GM19238 (cell line): ENCODE measurements around the gene SOX2.

Experiments
- DNase-seq: peaks from one replicate; pipeline ENCODE4 v3.0.0; 2011; ENCODE audit warnings: low spot score; ENCODE audit not compliant: insufficient read length

SOX2 gene

DNA sequence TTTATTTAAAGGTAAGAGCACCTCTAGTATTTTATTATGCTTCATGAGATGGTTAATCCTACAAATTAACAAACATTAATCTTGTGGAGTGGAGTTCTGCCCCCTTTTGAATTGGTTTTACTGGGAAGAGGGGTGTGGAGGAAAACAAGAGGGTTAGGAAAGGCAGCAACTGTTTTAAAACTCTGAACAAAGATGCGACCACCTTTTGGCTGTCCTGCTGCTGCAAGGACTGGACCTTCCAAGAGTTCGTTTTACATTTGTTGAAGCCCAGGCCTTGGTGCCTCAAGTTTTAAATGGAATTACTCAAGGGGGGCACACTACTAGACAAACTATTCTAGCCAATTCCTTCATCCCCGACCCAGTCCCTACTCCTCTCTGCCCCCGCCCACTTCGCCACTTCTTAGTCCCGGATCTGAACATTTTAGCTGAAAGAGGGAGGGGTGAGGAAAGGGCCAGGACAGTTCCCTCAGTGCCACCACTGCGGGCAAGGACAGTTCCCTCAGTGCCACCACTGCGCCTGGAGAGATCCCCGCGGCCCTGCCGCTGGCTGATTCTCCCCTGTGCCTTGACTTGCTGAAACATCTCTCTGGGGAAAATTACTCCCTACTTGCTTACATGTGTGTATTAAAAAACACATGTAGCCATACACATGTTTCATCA, 11.2 kb downstream of the SOX2 start:
- no peak for DNase-seq

DNA sequence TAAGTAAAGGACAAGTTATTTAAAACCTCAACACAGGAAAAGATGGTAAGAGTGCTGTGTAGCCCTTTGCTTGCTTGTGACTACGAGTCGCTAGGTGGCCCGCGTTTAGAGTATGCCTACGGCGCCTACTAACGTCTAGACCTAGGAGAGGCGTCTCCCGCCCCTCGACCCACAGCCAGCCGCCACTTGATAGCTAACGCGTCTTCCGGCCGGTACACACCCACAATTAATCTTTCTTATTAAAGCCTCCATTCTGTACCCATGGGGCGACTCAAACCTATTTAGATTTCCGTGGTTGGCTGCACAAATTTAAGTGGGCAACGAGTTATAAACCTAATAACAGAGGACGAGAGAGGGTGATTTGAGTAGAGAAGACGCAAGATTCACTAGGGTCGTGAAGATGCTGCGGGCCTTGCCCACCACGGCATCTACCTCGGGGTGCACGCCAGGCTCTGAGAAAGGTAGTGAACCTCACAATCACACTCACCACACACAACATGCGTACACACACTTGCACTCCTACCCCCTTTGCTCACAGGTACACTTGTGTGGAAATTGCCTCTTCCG, 12.0 kb downstream of the SOX2 start:
- DNase-seq = no peak

DNA sequence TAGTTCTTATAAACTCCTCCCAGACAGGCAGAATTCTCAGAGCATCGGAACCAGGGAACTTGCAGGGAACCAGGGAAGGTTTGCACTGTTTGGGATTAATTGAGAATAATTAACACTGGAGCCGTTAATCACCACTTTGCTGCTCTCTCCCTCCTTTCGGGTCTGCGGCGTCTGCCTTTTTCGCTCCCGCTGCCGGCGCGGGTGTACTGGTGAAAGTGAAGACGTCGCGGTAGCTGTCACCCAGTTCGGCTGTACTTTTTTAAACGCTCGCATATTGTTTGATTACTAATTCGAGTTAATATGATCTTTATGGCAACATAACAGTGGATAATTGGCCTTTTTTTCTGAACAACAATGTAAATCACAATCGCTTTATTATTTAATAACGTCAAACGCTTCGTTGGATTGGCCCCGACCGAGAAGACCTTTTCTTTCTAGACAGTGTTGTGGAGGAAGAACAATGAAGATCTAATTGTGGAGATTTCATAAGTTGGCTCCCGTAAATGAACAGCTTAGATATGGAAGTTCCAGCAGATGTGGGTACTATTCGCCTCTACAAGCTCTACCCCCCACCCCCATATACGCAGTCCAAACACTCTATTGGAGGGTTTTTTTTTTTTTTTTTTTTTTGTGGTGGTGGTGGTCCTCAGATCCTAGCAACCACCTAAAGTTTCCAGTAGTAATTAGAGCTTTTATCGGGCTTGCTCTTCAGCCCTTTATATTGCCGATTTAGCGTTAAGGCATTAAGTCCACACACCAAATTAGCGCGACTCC, 12.7 kb downstream of the SOX2 start:
- DNase-seq = no peak

DNA sequence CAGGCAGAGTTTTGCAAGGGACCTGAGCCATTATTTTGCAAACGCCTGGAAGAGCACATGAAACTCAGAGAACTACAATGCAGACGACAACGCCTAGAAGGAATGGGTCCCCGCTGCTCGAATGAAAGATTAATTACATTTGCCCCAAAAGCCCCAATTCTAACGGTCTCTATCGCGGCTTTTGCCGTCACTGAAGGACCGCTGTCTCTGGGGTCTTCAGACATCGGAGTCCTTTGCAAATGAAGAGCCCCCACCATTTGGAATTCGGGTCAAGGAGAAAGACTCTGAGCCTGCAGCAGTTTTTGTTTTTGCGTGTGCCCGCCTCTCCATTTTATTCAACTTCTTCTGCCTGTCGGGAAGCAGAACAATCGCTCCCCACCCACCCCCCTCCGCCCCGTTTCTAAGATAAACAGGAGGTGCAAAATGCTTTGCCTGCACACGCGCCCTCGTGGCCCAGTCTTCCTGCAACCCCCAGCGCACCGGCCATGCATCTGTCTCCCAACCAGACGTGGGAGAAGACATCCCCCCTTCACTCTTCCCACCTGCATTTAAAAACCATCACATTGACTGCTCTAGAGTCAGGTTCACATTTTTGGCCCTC, 13.5 kb downstream of the SOX2 start:
- no peak for DNase-seq

DNA sequence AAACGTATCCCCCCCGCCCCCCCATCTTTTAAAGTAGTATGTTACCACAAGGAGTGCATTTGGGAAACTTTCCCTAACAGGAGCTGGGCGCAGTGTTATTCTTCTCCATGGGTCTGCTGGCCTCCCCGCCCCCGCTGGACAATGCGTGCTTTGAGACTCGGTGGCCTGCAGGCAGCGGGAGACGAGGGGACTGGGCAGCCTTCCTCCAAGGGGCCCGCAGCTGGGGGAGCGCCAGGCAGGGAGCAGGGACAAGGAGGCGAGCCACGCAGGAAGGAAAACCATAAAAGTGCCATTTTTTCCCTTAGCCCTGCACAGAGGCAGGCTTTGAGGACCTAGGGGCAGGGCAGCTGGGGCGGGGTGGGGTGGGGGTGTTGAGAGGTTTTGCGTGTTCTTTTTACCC, 14.1 kb downstream of the SOX2 start:
- DNase-seq = no peak

DNA sequence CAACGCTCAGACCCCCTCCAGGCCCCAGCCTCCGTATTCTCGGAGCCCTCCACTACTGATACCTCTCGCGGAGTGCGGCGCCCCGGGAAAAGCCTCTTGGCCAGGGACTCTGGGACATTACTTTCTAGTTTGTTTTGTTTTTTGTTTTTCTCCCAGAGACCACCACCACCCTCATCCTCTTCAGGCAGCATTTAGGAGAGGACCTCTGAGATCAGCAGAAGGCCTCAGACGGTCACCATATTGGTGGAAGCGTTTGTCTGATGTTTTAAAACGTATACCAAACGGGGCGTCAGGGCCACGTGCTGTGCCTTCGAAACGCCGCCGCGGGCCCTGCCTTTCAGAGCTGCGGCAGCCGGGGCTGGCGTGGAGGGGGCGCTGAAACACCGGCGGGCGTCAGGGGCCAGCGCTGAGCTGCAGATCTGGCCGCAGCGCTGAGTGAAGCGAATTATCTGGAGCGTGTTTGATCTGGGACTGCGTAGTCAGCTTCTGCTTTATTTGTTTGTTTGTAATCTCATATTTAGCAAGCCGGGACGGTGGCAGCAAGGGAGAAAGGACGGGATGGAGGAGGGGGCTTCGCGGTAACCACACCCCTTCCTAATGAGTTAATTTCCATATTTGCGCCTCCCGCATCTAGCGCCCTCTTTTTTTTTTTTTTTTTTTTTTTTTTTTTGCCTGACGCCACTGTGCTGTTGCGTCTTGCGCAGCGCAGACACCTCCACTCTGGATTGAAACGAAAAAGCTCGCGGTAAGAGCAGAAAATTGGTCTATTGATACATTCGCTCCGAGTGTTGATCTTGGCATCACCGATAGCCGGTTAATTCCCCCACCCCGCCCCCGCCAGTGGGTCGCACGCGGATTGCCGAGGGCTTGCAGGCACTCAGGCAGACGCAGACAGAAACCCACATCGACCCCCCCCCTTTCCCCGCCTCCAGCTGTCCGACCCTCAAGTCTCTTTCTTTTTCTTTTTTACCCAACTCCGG, 14.9 kb downstream of the SOX2 start:
- DNase-seq = no peak

DNA sequence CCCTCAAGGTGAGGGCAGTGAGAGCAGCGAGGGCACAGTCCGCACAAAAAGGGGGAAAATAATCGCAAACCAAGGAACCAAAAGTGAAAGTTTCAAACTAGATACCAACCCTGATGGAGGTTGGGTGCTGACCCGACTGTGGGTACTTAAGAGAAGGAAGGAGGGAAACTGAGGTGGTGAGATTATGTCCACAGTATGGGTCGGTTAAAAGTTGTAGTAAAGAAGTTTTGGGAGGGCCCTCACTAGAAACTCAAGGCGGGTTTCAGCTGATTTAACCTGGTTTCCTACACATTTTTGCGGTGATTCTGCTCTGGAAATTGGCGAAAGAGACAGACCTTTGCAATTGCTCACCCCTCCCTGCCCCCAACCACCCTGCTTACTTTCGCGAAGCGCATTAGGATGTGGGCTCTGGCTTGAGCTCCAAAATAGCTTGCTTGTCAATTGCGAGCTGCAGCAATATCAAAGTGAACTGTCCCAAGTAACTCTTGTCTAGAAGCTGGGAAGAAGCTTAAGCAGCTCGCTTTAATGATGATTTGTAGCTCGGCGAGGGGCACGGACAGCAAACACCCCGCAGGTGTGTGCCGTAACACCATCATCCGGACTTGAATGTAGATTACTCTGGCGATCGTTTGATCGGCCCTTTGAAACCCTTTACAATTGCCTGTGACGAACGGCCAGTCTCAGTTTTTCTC, 15.8 kb downstream of the SOX2 start:
- DNase-seq = no peak

DNA sequence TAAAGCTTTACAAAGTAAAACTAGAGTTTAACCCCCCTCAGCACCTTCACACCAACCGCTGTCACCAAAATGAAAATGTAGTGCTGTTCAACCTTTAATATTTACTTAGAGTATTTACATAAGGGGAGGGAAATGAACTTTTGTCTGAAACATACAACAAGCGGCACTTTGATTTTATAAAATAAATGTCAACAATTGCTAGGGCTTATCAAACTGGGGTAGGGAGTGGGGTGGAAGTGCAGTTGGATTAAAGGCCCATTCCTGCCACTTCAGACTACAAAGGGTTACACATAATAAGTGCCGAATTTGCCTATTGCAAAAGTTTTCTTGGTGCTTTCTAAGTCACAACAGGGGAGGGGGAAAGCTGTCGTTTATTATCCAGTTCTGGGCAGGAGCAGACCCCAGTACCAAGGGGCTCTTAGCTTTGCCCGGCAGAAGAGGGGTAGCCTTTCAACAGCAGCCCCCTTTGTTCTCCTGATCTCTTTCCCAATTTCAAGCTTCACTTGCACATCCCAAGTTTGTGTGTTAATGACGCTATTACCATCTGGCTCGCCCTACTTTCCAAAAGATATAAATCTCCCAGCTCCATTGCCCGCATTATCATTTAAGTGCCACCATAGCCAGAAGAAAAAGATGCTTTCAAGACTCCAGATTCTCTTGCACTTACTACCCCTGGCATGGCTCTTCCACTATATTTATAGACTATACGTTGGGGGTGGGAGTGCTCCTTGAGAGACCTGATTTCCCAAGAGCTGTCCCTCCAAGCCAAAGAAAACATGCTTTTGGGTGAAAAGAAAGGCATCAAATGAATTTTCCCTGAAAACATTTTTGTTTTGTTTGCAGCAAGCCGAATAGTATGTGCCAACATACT, 17.0 kb downstream of the SOX2 start:
- no peak for DNase-seq

DNA sequence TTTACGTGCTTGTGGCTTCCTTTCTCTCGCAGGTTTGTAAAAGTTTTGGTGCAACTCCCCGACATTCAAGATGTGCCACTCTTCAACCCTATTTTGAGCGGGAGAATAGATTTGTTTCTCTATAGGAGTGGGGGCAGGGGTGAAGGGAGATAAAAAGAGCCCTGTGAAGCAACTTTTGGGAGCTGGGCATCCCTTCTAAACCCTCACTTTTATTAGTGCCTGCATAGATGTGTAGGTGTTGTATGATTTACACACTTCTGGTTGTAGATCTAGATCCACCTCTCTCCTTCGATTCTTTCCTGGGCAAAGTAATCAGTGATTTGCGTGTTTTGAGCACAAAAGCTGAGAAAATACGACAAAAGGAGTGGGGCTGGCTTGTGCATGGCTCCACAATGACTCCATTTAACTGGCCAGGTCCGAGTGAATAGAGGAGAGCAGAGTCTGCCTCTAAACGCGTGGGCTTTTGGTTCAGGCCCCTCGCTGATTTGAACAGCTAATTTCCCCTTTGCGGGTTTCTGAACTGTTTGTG, 17.7 kb downstream of the SOX2 start:
- DNase-seq = no peak

DNA sequence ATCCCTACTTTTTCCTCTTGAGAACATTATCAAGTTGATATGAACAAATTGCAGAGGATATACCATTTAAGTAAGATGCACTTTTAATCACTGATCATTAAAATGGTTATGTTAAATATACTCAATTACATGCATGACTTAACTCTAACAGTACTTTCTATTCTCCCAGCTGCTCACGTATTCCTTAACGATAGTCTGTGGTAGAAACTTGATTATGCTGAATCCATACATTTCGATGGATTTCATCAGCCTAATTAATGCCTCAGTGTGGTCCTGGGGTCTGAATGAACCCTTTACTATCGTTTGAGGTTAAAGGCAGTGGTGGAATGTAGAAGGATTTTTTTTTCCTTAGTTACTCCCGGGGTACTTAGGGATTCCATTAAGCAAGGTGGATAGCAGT, 18.6 kb downstream of the SOX2 start:
- no peak for DNase-seq

DNA sequence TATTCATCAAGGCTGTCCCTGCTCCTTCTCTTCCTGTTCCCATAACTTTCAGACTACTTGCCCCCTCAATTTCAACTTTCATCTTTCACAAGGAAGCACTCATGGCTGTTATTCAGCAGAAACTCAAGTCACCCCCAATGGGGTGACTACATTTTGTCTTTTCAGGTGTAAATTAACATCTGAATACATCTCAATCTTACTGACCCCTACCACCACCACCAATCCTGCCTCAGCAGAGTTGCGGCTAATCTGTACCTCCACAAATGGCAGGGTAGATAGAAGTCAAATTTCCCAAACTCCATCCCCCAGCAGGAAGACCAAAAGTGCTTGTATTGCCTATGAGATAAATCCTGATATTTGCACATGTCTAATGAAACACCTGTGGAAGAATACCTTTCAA, 19.2 kb downstream of the SOX2 start:
- DNase-seq = no peak

DNA sequence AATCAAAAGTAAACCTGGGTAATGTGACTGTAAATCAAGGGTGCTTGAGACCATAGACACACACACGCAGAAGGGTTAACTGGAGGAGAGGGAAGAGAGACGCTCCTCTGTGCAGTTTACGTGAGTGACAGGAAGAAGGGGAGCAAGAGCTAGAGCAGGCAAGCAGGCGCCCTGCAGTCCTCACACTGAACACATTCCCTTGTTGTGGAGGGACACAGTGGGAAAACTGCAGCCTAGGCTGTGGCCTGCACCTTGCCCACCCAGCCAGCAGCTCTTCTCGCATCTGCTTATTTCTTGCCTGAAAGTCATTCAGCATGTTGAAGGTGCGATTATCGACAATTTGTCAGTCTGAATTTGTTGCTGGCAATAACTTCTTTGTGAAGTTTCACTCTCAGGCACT, 24.2 kb downstream of the SOX2 start:
- no peak for DNase-seq

DNA sequence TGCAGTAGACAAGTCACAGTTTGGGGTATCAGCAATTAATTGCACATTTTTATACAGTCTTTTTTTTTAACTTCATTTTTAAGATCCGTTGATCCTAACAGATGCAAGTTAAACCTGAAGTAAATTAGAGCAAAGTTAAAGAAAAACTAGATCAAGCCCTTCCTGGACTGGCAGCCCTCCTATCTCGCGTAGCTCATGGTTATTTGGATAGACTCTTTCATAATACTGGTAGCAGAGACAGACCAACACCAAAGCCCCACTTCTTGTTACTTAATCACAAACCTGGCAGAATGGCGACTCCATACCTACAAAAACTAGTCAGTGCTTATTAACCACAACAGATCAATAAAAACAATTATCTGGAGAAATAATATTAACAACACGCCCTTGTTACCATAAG, 26.8 kb downstream of the SOX2 start:
- DNase-seq = no peak

DNA sequence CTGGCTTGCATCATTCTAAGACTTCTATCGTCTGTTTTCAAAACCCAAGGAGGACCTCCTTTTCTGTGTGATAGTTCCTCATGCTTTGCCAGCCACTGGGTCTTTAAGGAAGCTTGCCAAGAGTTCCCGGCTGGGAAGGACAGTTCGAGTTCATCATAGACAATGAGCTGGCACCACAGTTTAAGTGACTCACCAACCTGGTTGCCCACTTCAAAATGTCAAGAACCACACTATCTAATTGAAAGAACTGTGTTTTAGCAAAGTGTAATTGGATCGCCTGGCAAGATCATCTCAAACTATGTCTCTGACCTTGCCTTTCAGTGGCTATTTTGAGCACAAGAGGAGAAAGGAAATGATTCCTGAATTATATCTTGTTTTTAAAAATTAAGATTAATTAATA, 27.9 kb downstream of the SOX2 start:
- no peak for DNase-seq

DNA sequence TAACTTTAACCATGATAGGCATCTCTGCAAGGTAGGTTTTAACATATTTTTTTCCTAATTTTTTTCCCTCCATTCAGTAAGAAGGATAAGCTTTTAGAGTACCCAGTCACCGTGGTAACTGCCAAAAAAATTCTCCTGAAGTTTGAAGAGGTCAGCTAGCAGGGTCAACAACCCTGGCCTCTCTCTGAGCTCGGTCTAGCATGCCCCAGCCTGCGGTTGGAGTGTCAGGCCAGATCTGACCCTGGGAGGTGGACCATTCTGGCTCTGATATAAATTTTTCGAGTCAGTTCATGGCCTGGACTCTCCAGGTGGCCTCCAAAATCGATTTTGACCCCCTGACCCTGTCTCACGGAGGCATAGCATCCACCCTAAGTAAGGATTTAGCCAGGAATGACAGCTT, 29.7 kb downstream of the SOX2 start:
- no peak for DNase-seq

DNA sequence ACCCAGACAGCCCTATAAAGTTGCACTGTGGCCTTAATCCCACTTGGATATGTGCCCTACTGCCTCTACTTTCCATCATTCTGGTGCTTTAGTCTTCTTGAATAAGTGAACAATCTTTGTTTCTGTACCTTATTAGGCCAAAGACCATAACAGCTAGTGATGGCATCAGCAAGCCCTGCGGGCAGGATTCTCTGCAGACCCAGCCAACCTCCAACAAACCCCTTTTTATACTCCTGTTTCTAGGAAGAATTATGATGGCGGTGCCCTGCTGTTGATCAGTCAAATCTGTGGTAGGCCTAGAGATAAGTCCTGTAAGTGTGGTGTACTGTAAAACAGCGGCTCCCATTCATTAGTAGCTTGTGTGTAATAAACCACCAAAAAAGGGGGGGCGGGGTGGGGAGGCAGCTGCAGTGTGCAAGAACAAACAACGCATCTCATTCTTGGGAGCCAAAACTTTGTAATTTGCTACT, 40.5 kb downstream of the SOX2 start:
- no peak for DNase-seq

DNA sequence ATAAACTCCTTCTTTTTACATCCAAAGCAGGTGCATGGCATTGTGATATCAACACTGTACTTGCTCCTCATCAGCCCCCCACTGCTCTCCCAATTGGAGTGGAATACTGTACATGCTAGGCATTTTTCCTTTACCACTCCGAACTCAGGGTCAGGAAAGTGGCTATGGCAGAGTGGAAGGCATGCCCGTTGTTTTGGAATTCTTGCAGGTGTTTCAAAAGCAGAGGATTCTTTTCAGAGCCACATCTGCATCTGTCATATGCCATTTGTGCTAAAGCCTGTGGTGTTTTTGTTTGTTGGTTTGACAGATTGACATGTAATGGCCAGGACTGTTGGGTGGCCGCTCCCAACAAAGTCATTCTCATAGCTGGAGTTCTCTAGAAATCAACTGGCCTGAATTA, 41.7 kb downstream of the SOX2 start:
- no peak for DNase-seq

DNA sequence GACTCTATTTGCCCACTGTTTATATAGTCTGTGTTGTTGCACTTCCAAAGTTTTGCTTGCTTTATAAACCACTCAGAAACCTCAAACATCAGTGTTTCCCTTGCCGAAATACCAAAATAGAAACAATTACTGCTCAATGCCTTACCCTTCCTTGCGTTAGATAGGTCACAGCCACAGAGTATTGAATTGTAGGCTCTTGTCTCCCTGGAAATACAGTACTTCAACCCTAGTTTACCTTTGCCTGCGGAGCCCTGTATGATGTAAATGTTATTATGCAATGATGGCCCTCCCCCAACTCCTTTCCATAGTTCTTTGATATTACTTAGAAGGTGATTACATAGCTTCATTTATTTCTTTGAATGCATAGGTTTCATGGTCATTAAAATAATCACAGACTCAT, 44.2 kb downstream of the SOX2 start:
- DNase-seq = no peak

DNA sequence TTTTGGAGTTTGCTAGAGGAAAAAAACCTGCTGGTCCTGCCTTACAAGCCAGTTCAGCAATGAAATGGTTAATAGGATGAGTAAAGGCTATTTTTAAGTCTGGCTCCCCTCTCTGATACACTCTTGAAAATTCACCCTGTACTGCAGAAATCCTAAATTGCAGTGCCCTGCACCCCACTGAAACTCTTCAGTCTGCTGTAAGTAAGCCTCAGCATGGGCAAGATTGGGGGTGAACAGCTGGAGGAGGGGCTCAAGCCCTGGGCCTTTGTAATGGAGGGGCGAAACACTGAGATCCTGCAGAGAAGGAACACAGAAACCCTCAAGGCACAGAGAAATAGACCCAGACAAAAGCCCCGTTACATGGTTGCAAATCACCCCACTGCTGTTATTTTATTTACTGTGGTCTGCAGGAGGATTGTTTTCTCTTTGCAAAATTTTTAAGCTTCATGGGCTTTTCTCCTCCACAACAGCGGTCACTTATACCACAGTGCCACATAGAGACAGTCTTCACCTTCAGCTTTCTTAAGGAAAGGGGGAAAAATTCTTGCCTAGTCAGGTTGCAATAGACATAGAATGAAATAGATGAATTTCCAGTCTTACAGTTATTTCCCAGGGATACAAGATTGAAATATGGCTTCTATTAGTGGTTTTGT, 45.0 kb downstream of the SOX2 start:
- DNase-seq = no peak
